Activated CD4-positive, alpha-beta memory T cell treated with anti-CD3 and anti-CD28 coated beads for 36 hours (primary cell): ENCODE results near the gene EMILIN1. TPM values are rescaled to one million over a fixed set of nuclear protein-coding genes. Genes with fewer than 3 reads are reported as not detected.
A peak's percentile ranks its signal among the peaks of the same experiment; 100 is the strongest.

Source experiments
- CTCF ChIA-PET: fragments of 350-600 bp; sonication (Branson Sonifier 250); formaldehyde crosslinking; loops from one replicate; lab custom pipeline; 2021; ENCODE audit warnings: antibody characterized with exemption, inconsistent platforms; lab: Charles Lee
- POLR2A ChIA-PET: fragments of 350-600 bp; sonication (Branson Sonifier 250); formaldehyde crosslinking; loops from one replicate; lab custom pipeline; 2021; ENCODE audit warnings: antibody characterized with exemption; lab: Charles Lee
- DNase-seq: peaks from one replicate; pipeline ENCODE4 v3.0.0-alpha.2; 2020
- H3K27ac Mint-ChIP-seq: one replicate; pipeline ENCODE4 v1.8.0; 2021; ENCODE audit warnings: mixed read lengths
- H3K27me3 Mint-ChIP-seq: one replicate; pipeline ENCODE4 v1.8.0; 2021; ENCODE audit warnings: mixed read lengths
- H3K36me3 Mint-ChIP-seq: one replicate; pipeline ENCODE4 v1.8.0; 2021; ENCODE audit warnings: mixed read lengths
- H3K4me1 Mint-ChIP-seq: one replicate; pipeline ENCODE4 v1.8.0; 2021; ENCODE audit warnings: low read depth, mixed read lengths
- H3K4me3 Mint-ChIP-seq: one replicate; pipeline ENCODE4 v1.8.0; 2021; ENCODE audit warnings: mild to moderate bottlenecking, mixed read lengths
- H3K9me3 Mint-ChIP-seq: one replicate; pipeline ENCODE4 v1.8.0; 2021; ENCODE audit warnings: mixed read lengths
- intact Hi-C: fragments of 100-400 bp; cut with micrococcal nuclease; formaldehyde crosslinking; loops from one replicate; pipeline ENCODE4 v1.15.1; 2023
- total RNA-seq, 2 experiments: library from RNA; stranded (reverse); gene quantifications; one replicate each; pipeline ENCODE4 v1.2.3, GENCODE V29; 2021

EMILIN1 gene
- total RNA-seq, 2 experiments from 2014 or later = 0.29 to 0.51 TPM

- ChIA-PET POLR2A (no interaction called here), CTCF (no interaction called here)
- H3K4me3 Mint-ChIP-seq = no peak overlapping the region
Observed at GRCh38 chr2:27130396-27130795, 52.0 kb downstream of the EMILIN1 start.

GRCh38 chr2:27131429-27131828 is 53.0 kb downstream of the EMILIN1 start:
- POLR2A ChIA-PET = interaction anchor here (1.2 kb wide), 1 partner anchor 8 kb away, joined by 4 read pairs; no protein-coding TSS in a partner anchor
- H3K36me3 Mint-ChIP-seq = peaks cover 15% of the 10 kb centered on the region

More at GRCh38 chr2:27130396-27130795, 52.0 kb downstream of the EMILIN1 start:
- no peaks in the 10 kb centered on the region for H3K27me3 Mint-ChIP-seq
- no peak overlapping the region for H3K27ac Mint-ChIP-seq
- peaks cover 20% of the 10 kb centered on the region for H3K4me1 Mint-ChIP-seq
- H3K36me3 Mint-ChIP-seq = peaks cover 15% of the 10 kb centered on the region
- intact Hi-C loops = loop anchor here (5.0 kb wide), 1 partner anchor 43 kb away; the partner anchor contains the start of gene KHK
- H3K9me3 Mint-ChIP-seq = no peaks in the 10 kb centered on the region
- no peak for DNase-seq

DNA sequence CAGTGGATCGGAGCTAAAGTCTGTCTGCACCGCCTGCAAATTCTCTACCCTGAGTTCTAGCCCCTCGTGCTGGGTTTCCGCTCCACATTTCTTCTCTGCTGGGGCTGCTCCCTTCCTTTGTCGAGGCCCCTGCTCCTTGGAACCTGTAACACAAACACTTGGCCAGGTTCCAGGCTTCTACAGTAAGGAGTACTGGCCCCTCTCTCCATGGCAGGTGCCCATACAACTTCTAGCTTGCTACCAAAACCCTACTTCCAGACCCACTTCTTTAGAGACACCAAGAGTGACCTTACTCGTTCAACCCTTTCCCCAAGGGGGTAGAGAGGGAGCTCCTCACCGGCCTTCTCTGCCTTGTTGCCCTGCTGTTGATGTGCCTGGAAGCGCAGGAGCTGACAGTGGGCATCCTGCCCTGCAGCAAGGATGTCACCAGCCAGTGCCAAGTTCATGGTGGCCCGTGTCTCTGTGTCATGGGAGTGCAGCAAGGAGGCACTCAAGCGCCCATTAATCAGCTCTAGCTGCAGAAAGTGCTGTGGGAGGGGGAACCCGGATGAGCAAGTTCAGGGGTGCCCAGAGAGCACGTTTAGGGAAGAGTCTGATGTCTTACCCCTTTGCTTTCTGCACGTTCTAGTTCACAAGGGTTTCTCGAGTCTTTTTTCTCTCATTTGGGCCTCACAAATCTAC is 54.9 kb downstream of the EMILIN1 start:
- Mint-ChIP-seq H3K27me3 (no peaks in the 10 kb centered on the region), H3K36me3 (peaks cover 15% of the 10 kb centered on the region), H3K4me1 (peaks cover 20% of the 10 kb centered on the region), H3K4me3 (peak overlapping the region; percentile 89), H3K27ac (peak overlapping the region; percentile 79), H3K9me3 (no peaks in the 10 kb centered on the region)
- peak; percentile 55 for DNase-seq
- ChIA-PET POLR2A (interaction anchor here (0.7 to 2.6 kb wide), 7 partner anchors 8 to 108 kb away, joined by 3 to 20 read pairs (median 3); partner anchors contain the start of genes ABHD1, ATRAID, CGREF1 and KHK), CTCF (interaction anchor here (0.8 to 2.4 kb wide), 11 partner anchors 9 to 171 kb away, joined by 3 to 19 read pairs (median 4); partner anchors contain the start of gene ABHD1)
- intact Hi-C loops = loop anchor here (5.0 kb wide), 1 partner anchor 46 kb away; the partner anchor contains the start of gene KHK

More at GRCh38 chr2:27131429-27131828, 53.0 kb downstream of the EMILIN1 start:
- H3K27me3 Mint-ChIP-seq = no peaks in the 10 kb centered on the region
- intact Hi-C loops = loop anchor here (5.0 kb wide), 1 partner anchor 44 kb away; the partner anchor contains the start of gene KHK
- no peak overlapping the region for H3K4me3 Mint-ChIP-seq
- H3K27ac Mint-ChIP-seq = no peak overlapping the region
- H3K9me3 Mint-ChIP-seq = no peaks in the 10 kb centered on the region
- DNase-seq = no peak
- peaks cover 20% of the 10 kb centered on the region for H3K4me1 Mint-ChIP-seq
- CTCF ChIA-PET = interaction anchor here (1.2 kb wide), 1 partner anchor 8 kb away, joined by 6 read pairs; the partner anchor contains the start of gene ABHD1

DNA sequence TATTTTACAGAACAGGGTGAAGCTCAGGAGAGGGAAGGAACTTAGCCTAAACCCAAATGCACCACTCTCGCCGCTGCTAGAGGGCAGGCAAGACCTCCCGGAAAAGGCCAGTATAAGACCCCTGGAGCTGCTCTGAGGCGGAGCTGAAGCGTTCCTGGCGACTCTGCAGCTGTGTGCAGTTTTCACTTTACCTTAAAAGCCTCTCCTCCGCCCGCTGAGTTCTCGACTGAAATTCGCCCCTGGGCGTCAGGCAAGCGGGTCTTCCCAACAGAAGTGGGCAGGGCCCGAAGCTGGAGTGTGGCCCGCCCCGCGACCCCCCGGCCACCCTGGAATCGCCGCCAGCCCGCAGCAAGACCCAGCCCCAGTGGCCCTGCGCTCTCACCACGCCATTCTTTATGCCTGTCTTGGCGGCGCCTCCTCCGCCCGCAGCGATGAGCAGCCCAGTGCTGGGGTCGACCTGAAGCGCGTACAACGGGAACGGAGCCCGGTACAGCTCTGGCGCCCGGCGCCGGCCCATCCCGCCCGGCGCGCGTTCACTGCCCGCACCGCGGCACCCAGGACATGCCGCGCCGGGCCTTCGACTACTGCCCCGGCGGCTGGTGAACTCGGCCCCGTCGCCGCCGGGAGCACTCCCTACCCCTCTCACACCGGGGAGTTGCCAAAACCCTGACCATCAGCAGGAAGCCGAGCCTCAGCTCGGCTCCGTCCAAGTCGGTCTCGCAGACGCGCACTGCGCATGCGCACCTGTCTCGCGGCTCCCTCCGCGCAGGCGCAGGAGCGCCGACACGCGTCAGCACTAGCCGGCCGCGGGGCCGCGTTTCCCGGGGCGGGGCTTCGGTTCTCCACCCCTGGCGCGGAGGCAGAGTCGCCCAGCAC is 55.7 kb downstream of the EMILIN1 start, which contains the start of gene PREB:
Gene PREB, minus strand, starts transcription at position 732 of the 876 bp plus-strand sequence. Its CDS starts 215 bp downstream, at position 517.
- Mint-ChIP-seq H3K27ac (peak within 1 kb of the TSS; percentile 86), H3K36me3 (peaks cover 15% of the 10 kb centered on the region), H3K9me3 (no peaks in the 10 kb centered on the region), H3K4me1 (peaks cover 20% of the 10 kb centered on the region), H3K27me3 (no peaks in the 10 kb centered on the region), H3K4me3 (peak within 1 kb of the TSS; percentile 89)
- peak; percentile 98 for DNase-seq
- CTCF ChIA-PET = interaction anchor here (0.8 to 2.4 kb wide), 11 partner anchors 10 to 172 kb away, joined by 3 to 19 read pairs (median 4); partner anchors contain the start of gene ABHD1
- intact Hi-C loops = loop anchor here (1.0 to 5.0 kb wide), 4 partner anchors 11 to 83 kb away; partner anchors contain the start of genes ABHD1, CAD, KHK and OST4
- POLR2A ChIA-PET = interaction anchor here (0.5 to 2.6 kb wide), 8 partner anchors 8 to 107 kb away, joined by 3 to 20 read pairs (median 4); partner anchors contain the start of genes ABHD1, ATRAID, CGREF1 and KHK

GRCh38 chr2:27134781-27135477 is 56.5 kb downstream of the EMILIN1 start:
- peaks cover 15% of the 10 kb centered on the region for H3K36me3 Mint-ChIP-seq
- no peaks in the 10 kb centered on the region for H3K27me3 Mint-ChIP-seq
- no peak for DNase-seq
- H3K27ac Mint-ChIP-seq = peak overlapping the region; percentile 86
- ChIA-PET POLR2A (interaction anchor here (1.6 to 2.6 kb wide), 3 partner anchors 9 to 83 kb away, joined by 3 to 20 read pairs (median 5); partner anchors contain the start of gene ABHD1), CTCF (interaction anchor here (1.2 to 2.2 kb wide), 5 partner anchors 11 to 173 kb away, joined by 4 to 19 read pairs (median 10); partner anchors contain the start of gene ABHD1)
- intact Hi-C loops = loop anchor here (1.0 to 5.0 kb wide), 4 partner anchors 12 to 82 kb away; partner anchors contain the start of genes ABHD1, CAD, KHK and OST4
- peak overlapping the region; percentile 89 for H3K4me3 Mint-ChIP-seq
- H3K4me1 Mint-ChIP-seq = peaks cover 20% of the 10 kb centered on the region
- no peaks in the 10 kb centered on the region for H3K9me3 Mint-ChIP-seq

GRCh38 chr2:27135478-27135955 is 57.1 kb downstream of the EMILIN1 start:
- no peak for DNase-seq
- Mint-ChIP-seq H3K36me3 (peaks cover 15% of the 10 kb centered on the region), H3K9me3 (no peaks in the 10 kb centered on the region), H3K4me3 (peak overlapping the region; percentile 89), H3K27ac (peak overlapping the region; percentile 56), H3K27me3 (no peaks in the 10 kb centered on the region), H3K4me1 (peaks cover 20% of the 10 kb centered on the region)
- ChIA-PET POLR2A (interaction anchor here (2.6 kb wide), 1 partner anchor 12 kb away, joined by 20 read pairs; the partner anchor contains the start of gene ABHD1), CTCF (no interaction called here)
- intact Hi-C loops = loop anchor here (2.0 kb wide), 1 partner anchor 65 kb away; the partner anchor contains the start of gene OST4

Other genes starting within 250 kb of the EMILIN1 start
- not detected for gene DPYSL5, start 230.5 kb upstream of the EMILIN1 start, total RNA-seq
- gene MAPRE3, start 108.0 kb upstream of the EMILIN1 start, total RNA-seq = 1 to 10 TPM; 4.4 TPM
- gene TMEM214, start 45.6 kb upstream of the EMILIN1 start, total RNA-seq = 10 to 100 TPM; 52.4 to 60.1 TPM
- gene AGBL5, start 26.9 kb upstream of the EMILIN1 start, total RNA-seq = 10 to 100 TPM; 12.9 to 14.1 TPM
- 100 to 1,000 TPM; 307 to 310 TPM for gene OST4, start 7.0 kb upstream of the EMILIN1 start, total RNA-seq
- gene KHK, start 8.2 kb downstream of the EMILIN1 start, total RNA-seq = 10 to 100 TPM; 12.7 to 13.3 TPM
- gene CGREF1, start 40.5 kb downstream of the EMILIN1 start, total RNA-seq = 1 to 10 TPM; 2.7 to 2.9 TPM
- under 1 TPM; 0.29 to 0.76 TPM for gene ABHD1, start 45.2 kb downstream of the EMILIN1 start, total RNA-seq
- 10 to 100 TPM; 64.7 to 65.4 TPM for gene PREB, start 56.0 kb downstream of the EMILIN1 start, total RNA-seq
- gene PRR30, start 60.8 kb downstream of the EMILIN1 start, total RNA-seq = not detected
- not detected for gene TCF23, start 70.4 kb downstream of the EMILIN1 start, total RNA-seq
- 10 to 100 TPM; 84.0 to 92.7 TPM for gene ATRAID, start 133.4 kb downstream of the EMILIN1 start, total RNA-seq
- 10 to 100 TPM; 29.2 to 30.2 TPM for gene SLC5A6, start 133.7 kb downstream of the EMILIN1 start, total RNA-seq
- 100 to 1,000 TPM in 1 of 2 experiments, 10 to 100 TPM in 1; 99.7 to 102 TPM for gene CAD, start 138.8 kb downstream of the EMILIN1 start, total RNA-seq
- under 1 TPM; 0.86 to 0.90 TPM for gene SLC30A3, start 184.4 kb downstream of the EMILIN1 start, total RNA-seq
- under 1 TPM in 1 of 2 experiments, not detected in 1; 0.19 TPM for gene DNAJC5G, start 196.8 kb downstream of the EMILIN1 start, total RNA-seq
- not detected for gene TRIM54, start 203.8 kb downstream of the EMILIN1 start, total RNA-seq
- 1 to 10 TPM; 1.8 to 1.9 TPM for gene UCN, start 229.8 kb downstream of the EMILIN1 start, total RNA-seq
- gene MPV17, start 244.5 kb downstream of the EMILIN1 start, total RNA-seq = 10 to 100 TPM; 85.5 to 86.0 TPM